CD14-positive monocyte (primary cell): ENCODE results near the gene PMF1. TPM values are rescaled to one million over a fixed set of nuclear protein-coding genes. Genes with fewer than 3 reads are reported as not detected.

Experiments
- DNase-seq, 3 donors: peaks; one replicate each; pipeline ENCODE4 v3.0.0-alpha.2; 2011 to 2022
- H2AFZ ChIP-seq: 2 replicates; pipeline ENCODE4 v1.6.0; 2012; ENCODE audit warnings: mild to moderate bottlenecking, low read depth, low read length, inconsistent platforms; ENCODE audit not compliant: insufficient read depth, poor library complexity, severe bottlenecking
- H3K27ac ChIP-seq, 2 donors: 1 replicate in 1 of 2; 2 replicates in 1 of 2; pipeline ENCODE4 v1.5.1; 2012 to 2013; ENCODE audit warnings: low read length in 2 of 2, control low read depth in 1 of 2, inconsistent platforms in 1 of 2, low read depth in 1 of 2, mild to moderate bottlenecking in 1 of 2
- H3K27me3 ChIP-seq, 2 donors: one replicate each; pipeline versions ENCODE4 v1.6.0 to v1.6.1; 2011 to 2013; ENCODE audit warnings: low read length in 2 of 2; ENCODE audit not compliant: control insufficient read depth in 2 of 2, insufficient read depth in 2 of 2
- H3K36me3 ChIP-seq, 2 donors: replicated peaks in 1 of 2; 1 replicate in 1 of 2; 2 replicates in 1 of 2; pipeline versions ENCODE4 v1.5.1 to v1.6.1; 2012 to 2013; ENCODE audit warnings: low read length in 2 of 2, control low read depth in 1 of 2, inconsistent platforms in 1 of 2, mild to moderate bottlenecking in 1 of 2; ENCODE audit not compliant: insufficient read depth in 2 of 2, control insufficient read depth in 1 of 2
- H3K4me1 ChIP-seq, 2 donors: 1 replicate in 1 of 2; 2 replicates in 1 of 2; pipeline versions ENCODE4 v1.5.1 to v1.6.1; 2012 to 2013; ENCODE audit warnings: low read length in 2 of 2, control low read depth in 1 of 2, inconsistent platforms in 1 of 2, mild to moderate bottlenecking in 1 of 2, moderate library complexity in 1 of 2; ENCODE audit not compliant: insufficient read depth in 2 of 2, control insufficient read depth in 1 of 2
- H3K4me2 ChIP-seq: replicated peaks from 2 replicates; pipeline ENCODE3; 2012; ENCODE audit warnings: low read length, moderate library complexity, mild to moderate bottlenecking; ENCODE audit not compliant: poor library complexity, severe bottlenecking; ENCODE audit errors: extremely low read depth
- H3K4me3 ChIP-seq, 3 experiments: fragments of 200-600 bp in 1 of 3; sonication (generic) in 1 of 3; replicated peaks in 1 of 3; 1 replicate in 2 of 3; 2 replicates in 1 of 3; pipeline ENCODE4 v1.5.1; 2011 to 2013; ENCODE audit warnings: low read length in 3 of 3, mild to moderate bottlenecking in 3 of 3, control low read depth in 2 of 3, low read depth in 2 of 3, inconsistent platforms in 1 of 3, moderate library complexity in 1 of 3
- H3K79me2 ChIP-seq: 2 replicates; pipeline ENCODE4 v1.6.0; 2012; ENCODE audit warnings: mild to moderate bottlenecking, control low read depth, inconsistent platforms, low read length, moderate library complexity; ENCODE audit not compliant: insufficient read depth
- H3K9ac ChIP-seq: 2 replicates; pipeline ENCODE4 v1.6.0; 2017; ENCODE audit warnings: low read length, mild to moderate bottlenecking; ENCODE audit not compliant: insufficient read depth, poor library complexity, severe bottlenecking
- H3K9me3 ChIP-seq, 2 donors: replicated peaks in 1 of 2; 1 replicate in 1 of 2; 2 replicates in 1 of 2; pipeline versions ENCODE4 v1.5.1 to v1.6.1; 2012 to 2013; ENCODE audit warnings: low read length in 2 of 2, control low read depth in 1 of 2; ENCODE audit not compliant: control insufficient read depth in 1 of 2, insufficient read depth in 1 of 2
- H4K20me1 ChIP-seq: 2 replicates; pipeline ENCODE4 v1.6.0; 2012; ENCODE audit warnings: mild to moderate bottlenecking, low read length, control low read depth, moderate library complexity; ENCODE audit not compliant: insufficient read depth
- H3K27ac Mint-ChIP-seq, 7 donors: one replicate each; pipeline ENCODE4 v1.8.0; 2020; ENCODE audit warnings: mild to moderate bottlenecking in 7 of 7, mixed read lengths in 7 of 7, moderate library complexity in 6 of 7, inconsistent platforms in 2 of 7
- H3K27me3 Mint-ChIP-seq, 3 donors: one replicate each; pipeline ENCODE4 v1.8.0; 2021 to 2022; ENCODE audit warnings: low read depth in 3 of 3, mild to moderate bottlenecking in 3 of 3, mixed read lengths in 3 of 3, moderate library complexity in 3 of 3, inconsistent platforms in 1 of 3
- H3K36me3 Mint-ChIP-seq, 2 donors: one replicate each; pipeline ENCODE4 v1.8.0; 2020; ENCODE audit warnings: mixed read lengths in 2 of 2, inconsistent platforms in 1 of 2, mild to moderate bottlenecking in 1 of 2
- H3K4me1 Mint-ChIP-seq: one replicate; pipeline ENCODE4 v1.8.0; 2020; ENCODE audit warnings: mild to moderate bottlenecking, mixed read lengths
- H3K4me3 Mint-ChIP-seq, 2 donors: one replicate each; pipeline ENCODE4 v1.8.0; 2020; ENCODE audit warnings: mild to moderate bottlenecking in 2 of 2, mixed read lengths in 2 of 2, moderate library complexity in 1 of 2
- H3K9me3 Mint-ChIP-seq, 7 donors: one replicate each; pipeline ENCODE4 v1.8.0; 2020 to 2022; ENCODE audit warnings: mixed read lengths in 7 of 7, mild to moderate bottlenecking in 6 of 7, moderate library complexity in 6 of 7, inconsistent platforms in 2 of 7
- WGBS: methylation state at CpG from one replicate; pipeline ENCODE4 v1.1.5; 2013; ENCODE audit warnings: missing lambda C conversion rate; ENCODE audit not compliant: insufficient coverage; 5-methylcytosine and 5-hydroxymethylcytosine counted together
- intact Hi-C, 2 donors: fragments of 100-400 bp; cut with micrococcal nuclease; formaldehyde crosslinking; loops; one replicate each; pipeline versions ENCODE4 v1.15.0 to v1.15.1; 2023
- polyA plus RNA-seq, 3 donors: library from polyadenylated mRNA; depleted of rRNA in 1 of 3; unstranded in 2 of 3; stranded (reverse) in 1 of 3; fragments of 300-500 nt in 2 of 3; fragments of >200 nt in 1 of 3; fragmentation: Illumina TruSeq in 2 of 3; gene quantifications; 1 replicate in 2 of 3; 2 replicates in 1 of 3; pipeline ENCODE4 v1.2.3, GENCODE V29; 2012 to 2021
- TF ChIP-seq, protein P1 (sequence below): fragments of 200-600 bp; IDR thresholded peaks from one replicate; pipeline ENCODE4 v1.8.0; 2022; ENCODE audit warnings: antibody characterized with exemption, mild to moderate bottlenecking

PMF1 gene
- polyA plus RNA-seq, 3 donors: 83.7 to 90.4 (median 86.1) TPM

DNA sequence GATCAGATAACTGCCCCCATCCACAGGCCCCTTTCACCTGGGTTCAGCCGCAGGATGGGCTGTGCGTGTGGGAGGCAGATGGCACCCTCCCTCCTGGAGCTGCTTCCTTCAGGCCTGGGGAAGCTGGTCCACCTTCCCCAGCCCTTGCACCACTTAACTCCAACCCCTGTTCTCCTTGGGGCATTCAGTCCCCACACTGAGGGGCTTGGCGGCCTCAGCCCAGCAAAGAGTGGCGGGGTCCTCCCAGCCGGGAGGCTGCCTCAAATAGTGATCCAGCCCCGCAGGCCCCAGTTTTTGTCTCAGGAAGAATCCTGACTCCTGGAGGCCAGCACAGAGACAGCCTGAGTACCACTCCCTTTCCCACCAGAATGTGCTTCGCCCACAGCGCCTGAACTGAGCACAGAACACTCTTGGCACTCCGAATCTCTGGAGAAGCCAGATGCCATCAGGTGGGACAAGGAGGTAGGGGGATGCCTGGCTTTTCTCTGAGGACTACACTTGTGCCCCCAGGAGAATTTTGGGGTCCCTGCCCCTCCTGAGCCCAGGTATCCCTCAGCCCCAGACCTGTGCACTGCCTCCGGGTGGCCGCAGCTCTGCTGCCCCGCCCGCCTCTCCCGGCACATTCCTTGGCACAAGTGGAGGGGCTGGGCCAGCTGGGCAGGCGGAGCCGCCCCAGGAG is 34.1 kb downstream of the PMF1 start:
- H3K36me3 Mint-ChIP-seq: peaks cover 36 to 40% of the 10 kb centered on the region in 2 donors
- intact Hi-C loops: no loop called here
- H3K4me1 Mint-ChIP-seq: peaks cover 14% of the 10 kb centered on the region
- H3K36me3 ChIP-seq: peaks cover 32 to 33% of the 10 kb centered on the region in 2 donors
- H3K4me2 ChIP-seq: no peak overlapping the region
- peaks cover 0 to 12% of the 10 kb centered on the region in 2 donors for H3K9me3 ChIP-seq
- no peak overlapping the region for H3K9ac ChIP-seq
- no peak overlapping the region for H3K27ac ChIP-seq
- H3K9me3 Mint-ChIP-seq: peaks cover 0 to 9% (median 0%) of the 10 kb centered on the region in 7 donors
- H3K4me3 ChIP-seq: no peak overlapping the region
- H3K27me3 Mint-ChIP-seq: peaks cover 21 to 37% (median 35%) of the 10 kb centered on the region in 3 donors
- H2AFZ ChIP-seq: no peak overlapping the region
- H3K79me2 ChIP-seq: no peaks in the 10 kb centered on the region
- TF ChIP-seq, protein P1, sequence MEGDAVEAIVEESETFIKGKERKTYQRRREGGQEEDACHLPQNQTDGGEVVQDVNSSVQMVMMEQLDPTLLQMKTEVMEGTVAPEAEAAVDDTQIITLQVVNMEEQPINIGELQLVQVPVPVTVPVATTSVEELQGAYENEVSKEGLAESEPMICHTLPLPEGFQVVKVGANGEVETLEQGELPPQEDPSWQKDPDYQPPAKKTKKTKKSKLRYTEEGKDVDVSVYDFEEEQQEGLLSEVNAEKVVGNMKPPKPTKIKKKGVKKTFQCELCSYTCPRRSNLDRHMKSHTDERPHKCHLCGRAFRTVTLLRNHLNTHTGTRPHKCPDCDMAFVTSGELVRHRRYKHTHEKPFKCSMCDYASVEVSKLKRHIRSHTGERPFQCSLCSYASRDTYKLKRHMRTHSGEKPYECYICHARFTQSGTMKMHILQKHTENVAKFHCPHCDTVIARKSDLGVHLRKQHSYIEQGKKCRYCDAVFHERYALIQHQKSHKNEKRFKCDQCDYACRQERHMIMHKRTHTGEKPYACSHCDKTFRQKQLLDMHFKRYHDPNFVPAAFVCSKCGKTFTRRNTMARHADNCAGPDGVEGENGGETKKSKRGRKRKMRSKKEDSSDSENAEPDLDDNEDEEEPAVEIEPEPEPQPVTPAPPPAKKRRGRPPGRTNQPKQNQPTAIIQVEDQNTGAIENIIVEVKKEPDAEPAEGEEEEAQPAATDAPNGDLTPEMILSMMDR: no peak
- peaks cover 9 to 14% of the 10 kb centered on the region in 2 donors for H3K4me1 ChIP-seq
- no peak overlapping the region for H3K27ac Mint-ChIP-seq
- WGBS: 93% methylated on average over 10 of the region's 16 CpGs
- H4K20me1 ChIP-seq: peaks cover 41% of the 10 kb centered on the region
- DNase-seq: no peak
- H3K4me3 Mint-ChIP-seq: no peak overlapping the region
- H3K27me3 ChIP-seq: peaks cover 10 to 31% of the 10 kb centered on the region in 2 donors

DNA sequence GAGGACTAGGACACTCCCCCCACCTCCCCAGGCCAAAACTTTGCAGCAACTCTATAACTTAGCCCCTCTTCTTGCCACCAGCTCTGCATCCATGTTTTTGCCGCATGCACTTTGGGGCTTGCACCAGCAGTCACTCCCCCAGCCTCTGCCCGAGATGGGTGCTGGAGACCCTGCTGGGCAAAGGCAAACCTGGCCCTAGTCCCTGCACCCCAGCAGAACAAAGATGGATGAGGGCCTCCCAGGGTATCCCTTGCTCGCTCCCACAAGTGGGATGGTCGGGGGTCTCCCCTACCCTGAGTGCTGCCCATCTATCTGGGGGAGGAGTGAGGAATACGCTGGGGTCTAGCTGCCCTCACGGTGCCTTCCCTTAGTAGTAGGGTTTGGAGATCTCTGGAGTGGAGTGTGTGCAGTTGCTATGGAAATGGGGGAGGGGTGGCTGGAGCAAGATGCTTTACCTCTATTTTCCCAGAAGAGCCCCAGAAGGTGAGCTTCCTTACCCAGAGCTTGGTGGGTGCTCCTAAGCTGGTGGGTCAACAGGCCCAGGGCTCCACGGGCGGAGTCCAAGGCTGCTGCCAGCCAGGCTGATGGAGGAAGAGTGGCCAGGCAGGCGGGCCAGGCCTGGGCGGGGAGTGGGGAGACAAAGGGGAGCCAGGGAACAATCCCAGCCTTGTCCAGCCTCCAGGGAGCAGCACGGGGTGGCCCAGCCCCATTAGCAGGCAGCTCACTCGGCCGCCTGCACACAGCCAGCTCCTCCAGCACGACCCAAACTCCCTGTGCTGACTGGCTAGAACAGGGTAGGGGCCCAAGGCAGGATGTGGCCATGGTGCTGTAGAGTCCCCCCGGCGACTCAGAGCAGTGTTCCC is 34.9 kb downstream of the PMF1 start, which contains the start of gene PAQR6:
Gene PAQR6 (minus strand): TSS at position 597 of the 863 bp plus-strand sequence. CDS start 1,325 bp downstream, outside the sequence.
- no peak for DNase-seq
- intact Hi-C loops: no loop called here

More for the DNA sequence above, 34.9 kb downstream of the PMF1 start, which contains the start of gene PAQR6:
- Histone ChIP-seq H3K27me3 (peaks cover 10 to 31% of the 10 kb centered on the region in 2 donors), H3K27ac (no peak within 1 kb of the TSS), H4K20me1 (peaks cover 45% of the 10 kb centered on the region), H3K36me3 (peaks cover 38 to 39% of the 10 kb centered on the region in 2 donors), H3K4me2 (no peak within 1 kb of the TSS), H3K79me2 (no peaks in the 10 kb centered on the region), H3K4me1 (peaks cover 9 to 14% of the 10 kb centered on the region in 2 donors), H2AFZ (no peak within 1 kb of the TSS), H3K9ac (no peak within 1 kb of the TSS), H3K4me3 (no peak within 1 kb of the TSS), H3K9me3 (peaks cover 0 to 12% of the 10 kb centered on the region in 2 donors)
- Mint-ChIP-seq H3K4me1 (peaks cover 14% of the 10 kb centered on the region), H3K4me3 (no peak within 1 kb of the TSS), H3K9me3 (peaks cover 0 to 9% (median 0%) of the 10 kb centered on the region in 7 donors), H3K36me3 (peaks cover 41 to 44% of the 10 kb centered on the region in 2 donors), H3K27ac (peak within 1 kb of the TSS in 1 of 7 donors; percentile 30), H3K27me3 (peaks cover 21 to 37% (median 32%) of the 10 kb centered on the region in 3 donors)
- 89% methylated on average over 13 of the region's 16 CpGs for WGBS
- TF ChIP-seq, protein P1: no peak
